Transverse colon (tissue), 3 donors: Measurements from ENCODE around the gene CNOT11.

Experiments
- EP300 ChIP-seq: sonication (generic); formaldehyde crosslinking; IDR thresholded peaks from one replicate; pipeline ENCODE4 v1.6.1; 2017; ENCODE audit warnings: antibody characterized with exemption, low read depth
- TF ChIP-seq, protein P1 (sequence below), 5 experiments: fragments of 200-600 bp in 3 of 5; fragments of 450-650 bp in 2 of 5; sonication (generic) in 3 of 5; IDR thresholded peaks; 1 replicate in 2 of 5; 2 replicates in 3 of 5; pipeline ENCODE4 v1.5.1; 2016 to 2017; ENCODE audit warnings: antibody characterized with exemption in 5 of 5, inconsistent platforms in 3 of 5, mild to moderate bottlenecking in 2 of 5, moderate library complexity in 1 of 5

DNA sequence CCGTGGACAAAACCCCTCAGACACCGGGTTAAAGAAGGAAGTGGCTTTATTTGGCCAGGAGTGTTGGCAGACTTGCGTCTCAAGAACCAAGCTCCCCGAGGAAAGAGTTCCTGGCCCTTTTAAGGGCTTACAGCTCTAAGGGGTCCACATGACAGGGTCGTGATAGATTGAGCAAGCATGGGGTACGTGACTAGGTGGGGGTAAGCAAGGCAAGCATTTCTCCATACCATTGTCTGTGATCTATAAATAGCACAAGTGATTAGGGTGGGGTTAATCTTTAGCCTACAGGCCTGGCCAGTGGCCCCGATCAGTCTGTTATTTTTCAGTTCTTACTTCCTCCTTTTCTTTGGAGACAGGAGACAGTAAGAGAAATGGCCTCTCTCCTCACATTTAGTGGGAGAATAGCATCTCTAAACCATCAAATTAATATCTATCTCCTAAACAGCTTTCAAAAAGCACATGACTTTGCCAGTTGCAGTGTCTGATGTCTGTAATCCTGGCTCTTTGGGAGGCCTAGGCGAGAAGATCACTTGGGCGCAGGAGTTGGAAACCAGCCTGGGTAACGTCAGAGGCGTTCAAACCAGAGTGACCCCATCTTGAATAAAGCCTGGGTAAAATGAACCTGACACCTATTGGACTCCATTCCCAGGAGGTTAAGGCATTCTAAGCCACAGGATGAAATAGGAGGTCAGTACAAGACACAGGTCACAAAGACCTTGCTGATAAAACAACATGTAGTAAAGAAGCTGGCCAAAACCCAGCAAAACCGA, 18.3 kb upstream of the CNOT11 start:
- TF ChIP-seq, protein P1, sequence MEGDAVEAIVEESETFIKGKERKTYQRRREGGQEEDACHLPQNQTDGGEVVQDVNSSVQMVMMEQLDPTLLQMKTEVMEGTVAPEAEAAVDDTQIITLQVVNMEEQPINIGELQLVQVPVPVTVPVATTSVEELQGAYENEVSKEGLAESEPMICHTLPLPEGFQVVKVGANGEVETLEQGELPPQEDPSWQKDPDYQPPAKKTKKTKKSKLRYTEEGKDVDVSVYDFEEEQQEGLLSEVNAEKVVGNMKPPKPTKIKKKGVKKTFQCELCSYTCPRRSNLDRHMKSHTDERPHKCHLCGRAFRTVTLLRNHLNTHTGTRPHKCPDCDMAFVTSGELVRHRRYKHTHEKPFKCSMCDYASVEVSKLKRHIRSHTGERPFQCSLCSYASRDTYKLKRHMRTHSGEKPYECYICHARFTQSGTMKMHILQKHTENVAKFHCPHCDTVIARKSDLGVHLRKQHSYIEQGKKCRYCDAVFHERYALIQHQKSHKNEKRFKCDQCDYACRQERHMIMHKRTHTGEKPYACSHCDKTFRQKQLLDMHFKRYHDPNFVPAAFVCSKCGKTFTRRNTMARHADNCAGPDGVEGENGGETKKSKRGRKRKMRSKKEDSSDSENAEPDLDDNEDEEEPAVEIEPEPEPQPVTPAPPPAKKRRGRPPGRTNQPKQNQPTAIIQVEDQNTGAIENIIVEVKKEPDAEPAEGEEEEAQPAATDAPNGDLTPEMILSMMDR (IDR thresholded peaks at IDR 0.05), result no peak
- no peak for TF ChIP-seq EP300
